Thyroid gland (tissue), 4 donors: ENCODE results near the gene OVCA2.

Experiments
- POLR2A ChIP-seq, 2 donors: fragments of 450-650 bp; IDR thresholded peaks; one replicate each; pipeline ENCODE4 v1.6.1; 2017; ENCODE audit warnings: antibody characterized with exemption in 2 of 2, mild to moderate bottlenecking in 2 of 2, moderate library complexity in 1 of 2
- TF ChIP-seq, protein P1 (sequence below), 6 experiments: fragments of 200-600 bp in 3 of 6; fragments of 450-650 bp in 3 of 6; sonication (generic) in 3 of 6; IDR thresholded peaks; one replicate each; pipeline ENCODE4 v1.5.1; 2016 to 2019; ENCODE audit warnings: antibody characterized with exemption in 6 of 6, mild to moderate bottlenecking in 2 of 6, inconsistent platforms in 1 of 6, moderate library complexity in 1 of 6

DNA sequence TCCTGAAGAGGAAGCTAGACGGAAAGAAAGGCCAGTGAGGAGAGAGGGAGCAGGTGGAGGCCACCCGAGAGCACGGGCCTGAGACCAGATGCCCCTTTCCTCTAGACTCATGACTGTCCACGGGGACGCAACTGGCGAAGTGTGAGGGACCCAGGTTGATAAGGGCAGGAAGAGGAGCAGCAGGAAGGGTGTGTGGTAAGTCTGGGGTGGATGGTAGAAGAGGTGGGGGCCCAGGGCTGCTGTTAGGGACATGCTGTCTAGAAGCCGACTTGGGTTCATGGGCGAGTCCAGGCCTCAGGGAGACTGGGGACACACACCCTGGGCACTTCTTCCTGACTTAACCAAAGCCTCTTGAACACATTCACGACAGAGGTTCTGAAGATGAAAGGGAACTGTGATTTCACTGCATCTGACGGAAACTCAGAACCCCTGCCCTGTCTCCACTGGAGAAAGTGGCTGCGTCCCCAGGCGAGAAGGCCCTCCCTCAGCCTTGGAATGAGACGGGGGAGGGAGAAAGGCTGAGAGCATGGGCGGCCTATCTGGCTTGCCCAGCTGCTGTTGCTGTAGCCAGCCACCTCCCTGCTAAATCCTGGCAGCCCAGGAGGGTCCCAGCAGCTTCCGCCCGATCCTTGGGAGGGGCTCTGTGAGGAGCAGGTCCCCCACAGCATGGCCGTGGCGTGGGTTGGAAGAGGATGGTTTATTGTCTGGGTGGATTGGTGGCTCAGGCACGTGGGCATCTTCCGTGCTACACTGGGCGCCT is 19.0 kb downstream of the OVCA2 start:
- TF ChIP-seq, protein P1, sequence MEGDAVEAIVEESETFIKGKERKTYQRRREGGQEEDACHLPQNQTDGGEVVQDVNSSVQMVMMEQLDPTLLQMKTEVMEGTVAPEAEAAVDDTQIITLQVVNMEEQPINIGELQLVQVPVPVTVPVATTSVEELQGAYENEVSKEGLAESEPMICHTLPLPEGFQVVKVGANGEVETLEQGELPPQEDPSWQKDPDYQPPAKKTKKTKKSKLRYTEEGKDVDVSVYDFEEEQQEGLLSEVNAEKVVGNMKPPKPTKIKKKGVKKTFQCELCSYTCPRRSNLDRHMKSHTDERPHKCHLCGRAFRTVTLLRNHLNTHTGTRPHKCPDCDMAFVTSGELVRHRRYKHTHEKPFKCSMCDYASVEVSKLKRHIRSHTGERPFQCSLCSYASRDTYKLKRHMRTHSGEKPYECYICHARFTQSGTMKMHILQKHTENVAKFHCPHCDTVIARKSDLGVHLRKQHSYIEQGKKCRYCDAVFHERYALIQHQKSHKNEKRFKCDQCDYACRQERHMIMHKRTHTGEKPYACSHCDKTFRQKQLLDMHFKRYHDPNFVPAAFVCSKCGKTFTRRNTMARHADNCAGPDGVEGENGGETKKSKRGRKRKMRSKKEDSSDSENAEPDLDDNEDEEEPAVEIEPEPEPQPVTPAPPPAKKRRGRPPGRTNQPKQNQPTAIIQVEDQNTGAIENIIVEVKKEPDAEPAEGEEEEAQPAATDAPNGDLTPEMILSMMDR (IDR thresholded peaks at IDR 0.05): no peak
- TF ChIP-seq POLR2A (IDR thresholded peaks at IDR 0.05): no peak
